Measurements from ENCODE around the gene EVA1A. TPM values are rescaled to one million over a fixed set of nuclear protein-coding genes. Genes with fewer than 3 reads are reported as not detected.

The EVA1A gene
- total RNA-seq, 1 donor from 2014 or later: 19.9 TPM

DNA sequence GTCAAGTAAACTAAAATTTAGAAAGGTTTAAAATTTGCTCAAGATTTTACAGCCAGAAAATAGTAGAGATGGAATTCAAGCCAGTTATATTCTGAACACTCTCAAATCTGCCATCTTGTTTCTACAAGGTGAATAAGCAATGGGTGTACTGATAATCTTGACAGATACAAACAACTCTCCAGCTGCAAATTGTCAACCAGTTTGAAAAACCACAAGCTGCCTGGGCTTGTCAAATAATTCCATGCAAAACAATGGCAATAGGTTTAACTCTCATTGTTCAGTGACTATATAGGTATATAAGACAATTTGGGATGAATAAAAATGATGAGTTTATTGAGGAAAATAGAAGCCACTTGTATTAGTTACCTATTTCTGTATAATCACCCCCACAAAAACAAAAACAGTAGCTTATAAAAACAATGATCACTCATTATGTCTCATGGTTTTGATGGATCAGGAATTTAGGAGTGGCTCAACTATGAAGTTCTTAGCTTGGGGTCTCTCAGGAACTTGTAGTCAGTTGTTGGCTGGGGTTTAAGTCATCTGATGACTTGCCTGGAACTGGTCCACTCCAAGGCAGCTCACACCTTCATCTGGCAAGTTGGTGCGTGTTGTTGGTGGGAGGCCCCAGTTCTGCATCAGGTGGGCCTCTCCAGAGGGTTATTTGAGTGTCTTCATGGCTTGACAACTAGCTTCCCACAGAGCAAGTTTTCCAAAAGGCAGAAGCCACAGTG, 12.6 kb upstream of the EVA1A start:
- H3K9me3 Mint-ChIP-seq (ENCODE audit: unreplicated experiment): no peaks in the 10 kb centered on the region
- DNase-seq (ENCODE audit: low spot score): no peak
- H3K27ac Mint-ChIP-seq (ENCODE audit: unreplicated experiment): no peak overlapping the region
- H3K27me3 Mint-ChIP-seq (ENCODE audit: unreplicated experiment): peaks cover 3% of the 10 kb centered on the region
- no peak overlapping the region for H3K4me3 Mint-ChIP-seq (ENCODE audit: unreplicated experiment)
- TF ChIP-seq, protein P1, sequence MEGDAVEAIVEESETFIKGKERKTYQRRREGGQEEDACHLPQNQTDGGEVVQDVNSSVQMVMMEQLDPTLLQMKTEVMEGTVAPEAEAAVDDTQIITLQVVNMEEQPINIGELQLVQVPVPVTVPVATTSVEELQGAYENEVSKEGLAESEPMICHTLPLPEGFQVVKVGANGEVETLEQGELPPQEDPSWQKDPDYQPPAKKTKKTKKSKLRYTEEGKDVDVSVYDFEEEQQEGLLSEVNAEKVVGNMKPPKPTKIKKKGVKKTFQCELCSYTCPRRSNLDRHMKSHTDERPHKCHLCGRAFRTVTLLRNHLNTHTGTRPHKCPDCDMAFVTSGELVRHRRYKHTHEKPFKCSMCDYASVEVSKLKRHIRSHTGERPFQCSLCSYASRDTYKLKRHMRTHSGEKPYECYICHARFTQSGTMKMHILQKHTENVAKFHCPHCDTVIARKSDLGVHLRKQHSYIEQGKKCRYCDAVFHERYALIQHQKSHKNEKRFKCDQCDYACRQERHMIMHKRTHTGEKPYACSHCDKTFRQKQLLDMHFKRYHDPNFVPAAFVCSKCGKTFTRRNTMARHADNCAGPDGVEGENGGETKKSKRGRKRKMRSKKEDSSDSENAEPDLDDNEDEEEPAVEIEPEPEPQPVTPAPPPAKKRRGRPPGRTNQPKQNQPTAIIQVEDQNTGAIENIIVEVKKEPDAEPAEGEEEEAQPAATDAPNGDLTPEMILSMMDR (IDR thresholded peaks at IDR 0.05; ENCODE audit: unreplicated experiment): no peak
- H3K4me1 Mint-ChIP-seq (ENCODE audit: unreplicated experiment): peaks cover 6% of the 10 kb centered on the region
- no peaks in the 10 kb centered on the region for H3K36me3 Mint-ChIP-seq (ENCODE audit: low read depth, unreplicated experiment)

DNA sequence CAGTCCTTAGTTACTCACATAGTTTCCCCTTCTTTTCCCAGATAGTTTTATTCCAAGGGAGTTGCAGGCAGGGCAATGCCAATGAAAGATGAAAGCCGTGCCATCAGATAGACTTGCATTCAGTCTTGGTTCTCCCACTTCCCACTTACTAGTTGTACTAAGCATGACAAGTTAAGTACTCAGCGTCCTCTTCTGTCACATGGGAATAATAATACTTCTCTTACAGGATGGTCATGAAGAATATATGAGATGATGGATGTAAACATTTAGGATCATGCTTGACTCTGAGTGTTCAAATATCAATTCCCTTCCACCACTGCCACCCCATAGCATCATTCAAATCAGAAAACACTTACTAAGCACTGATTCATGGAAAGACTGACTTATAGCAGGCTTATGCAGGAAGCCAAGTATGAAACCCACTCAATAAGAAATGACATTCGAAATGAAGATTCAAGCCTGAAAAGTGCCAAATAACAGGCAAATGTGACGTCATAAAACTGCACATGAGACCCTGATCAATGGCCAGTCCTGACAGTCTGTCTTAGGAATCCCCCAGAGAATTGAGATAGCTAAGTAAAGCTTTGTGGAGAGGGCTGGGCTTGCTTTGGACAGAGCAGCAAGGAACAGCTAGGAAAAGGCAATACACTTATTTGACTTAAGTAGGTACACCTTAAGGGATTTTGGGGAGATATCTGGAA, 11.1 kb upstream of the EVA1A start:
- no peaks in the 10 kb centered on the region for H3K9me3 Mint-ChIP-seq (ENCODE audit: unreplicated experiment)
- H3K4me3 Mint-ChIP-seq (ENCODE audit: unreplicated experiment): no peak overlapping the region
- TF ChIP-seq, protein P1 (IDR thresholded peaks at IDR 0.05; ENCODE audit: unreplicated experiment): no peak
- H3K4me1 Mint-ChIP-seq (ENCODE audit: unreplicated experiment): peaks cover 6% of the 10 kb centered on the region
- no peak overlapping the region for H3K27ac Mint-ChIP-seq (ENCODE audit: unreplicated experiment)
- DNase-seq (ENCODE audit: low spot score): no peak
- H3K36me3 Mint-ChIP-seq (ENCODE audit: low read depth, unreplicated experiment): no peaks in the 10 kb centered on the region
- H3K27me3 Mint-ChIP-seq (ENCODE audit: unreplicated experiment): peaks cover 3% of the 10 kb centered on the region

DNA sequence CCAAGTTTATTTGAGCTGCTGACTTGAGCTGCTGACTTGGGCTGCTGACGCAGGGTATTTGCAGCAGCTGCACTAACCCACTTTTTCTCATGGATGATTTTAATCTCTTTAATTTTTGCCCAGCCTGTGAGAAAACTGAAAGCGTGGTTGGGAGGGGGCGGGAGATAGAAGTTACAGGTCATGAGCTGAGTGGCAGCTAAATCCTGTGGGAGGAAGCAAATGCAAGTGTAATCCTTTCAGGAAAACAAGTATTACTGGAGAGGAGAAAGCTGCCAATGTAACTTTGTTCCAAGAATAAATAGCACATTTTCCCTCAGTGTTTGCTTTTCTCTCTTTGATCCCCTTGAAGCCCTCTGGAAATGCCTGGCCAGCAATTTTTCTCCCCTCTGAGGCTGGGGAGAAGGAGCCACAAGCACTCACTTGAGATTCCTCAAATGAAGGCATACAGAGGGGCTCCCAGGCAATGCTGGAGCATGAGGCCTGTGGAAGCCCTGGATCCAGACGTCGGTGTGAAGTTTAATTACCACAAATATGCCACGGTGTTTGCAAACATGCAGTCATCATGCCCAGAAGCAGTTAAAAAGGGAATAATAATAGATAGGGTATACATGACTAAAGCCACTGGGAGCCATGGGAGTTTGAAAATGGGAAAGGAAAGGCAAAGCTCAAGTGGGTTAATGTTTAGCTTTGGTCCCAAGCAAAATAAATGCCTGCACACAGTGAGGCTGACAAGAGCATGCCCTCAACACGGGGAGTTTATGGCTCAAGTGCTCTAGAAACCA, 10.4 kb upstream of the EVA1A start:
- Mint-ChIP-seq H3K9me3 (ENCODE audit: unreplicated experiment) (no peaks in the 10 kb centered on the region), H3K27ac (ENCODE audit: unreplicated experiment) (no peak overlapping the region), H3K4me3 (ENCODE audit: unreplicated experiment) (no peak overlapping the region), H3K27me3 (ENCODE audit: unreplicated experiment) (peaks cover 3% of the 10 kb centered on the region), H3K4me1 (ENCODE audit: unreplicated experiment) (peaks cover 6% of the 10 kb centered on the region), H3K36me3 (ENCODE audit: low read depth, unreplicated experiment) (no peaks in the 10 kb centered on the region)
- DNase-seq (ENCODE audit: low spot score): no peak
- TF ChIP-seq, protein P1 (IDR thresholded peaks at IDR 0.05; ENCODE audit: unreplicated experiment): no peak

DNA sequence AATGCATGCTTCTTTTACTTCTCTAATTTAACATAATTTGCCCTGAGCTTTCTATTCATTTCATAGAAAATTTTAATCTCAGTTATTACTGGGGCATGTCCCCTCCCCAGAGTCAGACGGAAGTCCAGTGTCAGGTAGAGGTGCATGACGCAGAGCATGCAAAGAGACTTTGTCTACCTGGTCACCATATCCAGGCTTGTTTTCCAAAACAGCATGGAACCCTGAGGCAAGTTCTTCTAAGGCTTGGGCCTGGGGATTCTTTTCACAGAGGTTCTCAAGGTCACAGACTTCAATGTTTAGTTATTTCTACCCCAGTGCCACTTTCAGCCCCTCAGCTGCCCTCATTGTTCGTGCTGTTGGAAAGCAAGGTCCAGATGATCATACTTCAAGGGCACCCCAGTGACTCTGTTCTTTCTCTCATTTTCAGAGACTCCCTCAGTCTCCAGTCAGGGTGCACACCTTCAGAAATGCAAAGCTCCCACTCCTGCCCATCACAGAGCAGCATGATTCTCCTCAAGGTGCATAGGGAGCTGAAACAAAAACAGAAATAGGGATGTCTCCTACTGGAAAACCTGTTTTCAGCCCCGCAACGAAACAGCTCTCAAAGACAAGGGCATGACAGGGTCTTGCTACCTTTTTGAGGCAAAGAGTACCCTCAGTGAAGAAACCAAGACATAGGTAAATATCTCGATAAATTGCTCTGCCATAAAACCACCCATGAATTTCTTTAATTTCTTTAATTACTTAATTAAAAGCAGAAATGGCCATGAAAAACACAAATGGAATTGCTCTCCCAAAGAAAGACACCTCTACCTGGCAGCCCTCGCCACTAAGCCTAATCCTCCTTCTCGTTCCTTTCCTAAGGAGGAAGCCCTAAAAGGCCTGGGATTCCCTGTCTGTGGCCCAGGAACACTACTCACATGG, 9.5 kb upstream of the EVA1A start:
- no peak for DNase-seq (ENCODE audit: low spot score)
- Mint-ChIP-seq H3K27me3 (ENCODE audit: unreplicated experiment) (peaks cover 3% of the 10 kb centered on the region), H3K27ac (ENCODE audit: unreplicated experiment) (no peak overlapping the region)

More for the DNA sequence above, 9.5 kb upstream of the EVA1A start:
- Mint-ChIP-seq H3K9me3 (ENCODE audit: unreplicated experiment) (no peaks in the 10 kb centered on the region), H3K36me3 (ENCODE audit: low read depth, unreplicated experiment) (no peaks in the 10 kb centered on the region), H3K4me1 (ENCODE audit: unreplicated experiment) (peaks cover 6% of the 10 kb centered on the region), H3K4me3 (ENCODE audit: unreplicated experiment) (no peak overlapping the region)
- TF ChIP-seq, protein P1 (IDR thresholded peaks at IDR 0.05; ENCODE audit: unreplicated experiment): no peak
